Aorta (tissue), 5 donors: Measurements from ENCODE around the gene TUT4. TPM values are rescaled to one million over a fixed set of nuclear protein-coding genes. Genes with fewer than 3 reads are reported as not detected.

ENCODE experiments used
- ATAC-seq: fragments of 200-7000 bp; cut with Tn5 transposase; one replicate; pipeline ENCODE4 v1.9.1; 2022; ENCODE audit warnings: moderate library complexity; ENCODE audit not compliant: low FRiP score
- DNase-seq, 2 donors: peaks; one replicate each; pipeline ENCODE4 v3.0.0-alpha.2; 2020
- H3K27ac ChIP-seq, 2 donors: one replicate each; pipeline ENCODE4 v1.5.1; 2013; ENCODE audit warnings: low read length in 2 of 2, mild to moderate bottlenecking in 2 of 2, moderate library complexity in 2 of 2, control low read depth in 1 of 2, inconsistent platforms in 1 of 2, low read depth in 1 of 2
- H3K27me3 ChIP-seq, 2 donors: one replicate each; pipeline ENCODE4 v1.6.1; 2013; ENCODE audit warnings: control low read depth in 1 of 2, low read length in 1 of 2, mild to moderate bottlenecking in 1 of 2, moderate library complexity in 1 of 2; ENCODE audit not compliant: insufficient read depth in 2 of 2, control insufficient read depth in 1 of 2
- H3K36me3 ChIP-seq, 2 donors: one replicate each; pipeline ENCODE4 v1.6.1; 2013; ENCODE audit warnings: control low read depth in 1 of 2, low read length in 1 of 2, mild to moderate bottlenecking in 1 of 2; ENCODE audit not compliant: insufficient read depth in 2 of 2, control insufficient read depth in 1 of 2
- H3K4me1 ChIP-seq, 2 donors: one replicate each; pipeline ENCODE4 v1.6.1; 2013; ENCODE audit warnings: low read length in 2 of 2, control low read depth in 1 of 2, mild to moderate bottlenecking in 1 of 2, moderate library complexity in 1 of 2; ENCODE audit not compliant: insufficient read depth in 2 of 2, control insufficient read depth in 1 of 2
- H3K4me3 ChIP-seq, 2 donors: one replicate each; pipeline ENCODE4 v1.5.1; 2013; ENCODE audit warnings: low read length in 2 of 2, control low read depth in 1 of 2, mild to moderate bottlenecking in 1 of 2
- H3K9me3 ChIP-seq: one replicate; pipeline ENCODE4 v1.6.1; 2013; ENCODE audit warnings: mild to moderate bottlenecking, low read length; ENCODE audit not compliant: control insufficient read depth
- WGBS, 2 donors: extraction: QIAGEN DNeasy Blood & Tissue Kit; methylation state at CpG; one replicate each; pipeline ENCODE4 v1.1.7; 2013; 5-methylcytosine and 5-hydroxymethylcytosine counted together
- intact Hi-C, 2 donors: fragments of 100-400 bp; cut with DNase I; formaldehyde crosslinking; loops; one replicate each; pipeline versions ENCODE4 v1.14.2 to v1.15.0; 2022
- polyA plus RNA-seq, 2 donors: library from polyadenylated mRNA; stranded (reverse); fragments of 200-250 nt; gene quantifications; one replicate each; pipeline ENCODE4 v1.2.3, GENCODE V29; 2013
- total RNA-seq, 2 donors: library from RNA; stranded (reverse); fragmentation: NEBNext Ultra II Directional; extraction: Animal tissue kit (Norgen Biotek cat#: 25700); gene quantifications; one replicate each; pipeline ENCODE4 v1.2.1, GENCODE V29; 2021
- donor health status: healthy with polysubstance abuse.
- donor health status: Bipolar disorder and iron deficiency.
- donor health status: DM: no; HTN: no; CAD: no.
- donor health status: DM: no; HTN: no; CAD: no.
- donor health status: DM: yes; HTN: yes; CAD: no.

The TUT4 gene
- total and polyA plus RNA-seq, 4 donors, result 6.3 to 71.5 (median 35.3) TPM

DNA sequence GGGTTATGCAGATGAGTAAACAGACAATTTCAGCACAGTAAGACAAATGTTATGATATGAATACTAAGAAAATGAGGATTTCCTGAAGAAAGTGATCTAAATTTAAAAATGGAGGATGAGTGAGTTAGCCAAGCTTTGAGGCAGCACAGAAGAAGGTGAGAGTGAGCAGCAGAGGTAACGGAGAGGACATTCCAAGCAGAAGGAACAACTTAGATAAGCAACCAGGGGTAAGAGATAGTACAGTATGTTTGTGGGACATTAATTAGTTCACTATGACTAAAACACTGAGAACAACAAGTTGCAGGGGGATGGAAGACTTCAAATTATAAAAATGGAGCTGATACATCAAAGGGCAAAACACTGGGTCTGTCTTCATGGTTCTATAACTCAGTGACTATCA is 125.7 kb downstream of the TUT4 start:
- no peaks in the 10 kb centered on the region for H3K9me3 ChIP-seq
- peaks cover 3 to 5% of the 10 kb centered on the region in 2 donors for H3K36me3 ChIP-seq
- H3K4me1 ChIP-seq, result no peaks in the 10 kb centered on the region
- intact Hi-C loops, result no loop called here
- H3K4me3 ChIP-seq, result no peak overlapping the region
- ATAC-seq (no peak), DNase-seq (no peak)
- H3K27ac ChIP-seq, result no peak overlapping the region
- 92 to 93% methylated on average over 1 of the region's 1 CpG for WGBS, 2 donors
- H3K27me3 ChIP-seq, result no peaks in the 10 kb centered on the region

DNA sequence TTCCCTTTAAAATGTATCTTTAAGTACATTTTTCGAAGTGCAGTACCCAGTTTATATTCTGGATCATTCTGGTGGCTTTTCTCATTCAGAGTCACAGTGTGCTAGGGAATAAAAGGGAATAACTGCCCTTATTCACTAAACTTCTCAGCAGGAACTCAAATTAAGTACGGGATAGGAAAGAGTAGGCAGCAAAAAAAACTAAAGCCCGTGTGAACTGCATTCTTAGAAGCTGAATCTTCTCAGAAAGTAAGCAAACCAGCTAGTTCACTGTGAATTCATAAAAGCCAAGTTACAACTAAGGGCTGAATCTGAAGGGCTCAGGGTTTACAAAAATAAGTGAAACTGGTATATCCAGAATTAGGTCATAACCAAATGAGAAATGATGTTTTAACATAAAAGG is 126.5 kb downstream of the TUT4 start:
- Histone ChIP-seq H3K4me1 (no peaks in the 10 kb centered on the region), H3K27me3 (no peaks in the 10 kb centered on the region), H3K9me3 (no peaks in the 10 kb centered on the region), H3K4me3 (no peak overlapping the region), H3K36me3 (peaks cover 3 to 5% of the 10 kb centered on the region in 2 donors), H3K27ac (peak overlapping the region in 1 of 2 donors; percentile 57)
- intact Hi-C loops, result no loop called here
- no peak for DNase-seq
- 31 to 32% methylated on average over 3 of the region's 3 CpGs for WGBS, 2 donors
- ATAC-seq, result no peak

DNA sequence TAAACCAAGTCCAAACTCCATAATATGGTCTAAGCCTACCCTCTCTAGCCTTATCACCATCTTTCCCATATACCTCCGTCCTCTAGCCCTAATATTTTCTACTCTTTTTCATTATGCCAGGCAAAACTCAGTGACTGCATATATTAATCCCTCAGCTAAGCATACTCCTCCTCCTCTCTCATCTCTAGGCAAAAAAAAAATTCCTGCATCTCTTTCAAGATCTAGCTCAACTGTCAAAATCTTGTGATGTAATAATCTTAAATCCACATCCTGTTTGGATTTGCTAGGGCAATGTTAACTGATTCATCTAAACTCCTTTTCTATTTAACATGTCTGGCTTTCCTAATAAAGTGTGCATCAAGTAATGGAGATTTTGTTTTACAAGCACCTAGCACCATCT is 128.1 kb downstream of the TUT4 start:
- Histone ChIP-seq H3K27ac (no peak overlapping the region), H3K4me1 (no peaks in the 10 kb centered on the region), H3K27me3 (no peaks in the 10 kb centered on the region), H3K36me3 (peaks cover 1 to 3% of the 10 kb centered on the region in 2 donors), H3K4me3 (no peak overlapping the region), H3K9me3 (no peaks in the 10 kb centered on the region)
- WGBS, 2 donors, result 88 to 91% methylated on average over 1 of the region's 1 CpG
- intact Hi-C loops, result no loop called here
- no peak for DNase-seq
- ATAC-seq, result no peak

DNA sequence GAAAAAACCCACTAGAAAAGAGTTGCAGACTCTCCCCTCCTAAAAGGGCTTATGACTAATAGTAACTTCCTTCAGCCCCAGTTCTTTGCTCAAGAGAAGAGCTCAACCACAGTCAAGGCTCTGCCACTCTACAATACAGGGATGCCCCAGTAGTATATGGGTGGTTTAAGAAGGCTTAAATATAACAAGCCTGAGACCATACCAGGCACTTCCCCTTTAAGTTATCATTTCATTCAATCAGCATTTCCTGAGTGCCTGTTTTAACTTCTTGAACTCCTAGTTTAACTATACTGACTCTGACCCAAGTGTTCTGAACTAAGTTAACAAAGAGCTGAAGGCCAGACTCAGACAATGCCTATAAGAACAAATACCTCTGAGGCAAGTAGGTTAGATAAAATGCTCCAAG is 128.7 kb downstream of the TUT4 start:
- ATAC-seq, result no peak
- Histone ChIP-seq H3K27me3 (no peaks in the 10 kb centered on the region), H3K4me1 (no peaks in the 10 kb centered on the region), H3K9me3 (no peaks in the 10 kb centered on the region), H3K36me3 (peaks cover 1 to 3% of the 10 kb centered on the region in 2 donors), H3K4me3 (no peak overlapping the region), H3K27ac (no peak overlapping the region)
- intact Hi-C loops, result no loop called here
- no peak for DNase-seq

DNA sequence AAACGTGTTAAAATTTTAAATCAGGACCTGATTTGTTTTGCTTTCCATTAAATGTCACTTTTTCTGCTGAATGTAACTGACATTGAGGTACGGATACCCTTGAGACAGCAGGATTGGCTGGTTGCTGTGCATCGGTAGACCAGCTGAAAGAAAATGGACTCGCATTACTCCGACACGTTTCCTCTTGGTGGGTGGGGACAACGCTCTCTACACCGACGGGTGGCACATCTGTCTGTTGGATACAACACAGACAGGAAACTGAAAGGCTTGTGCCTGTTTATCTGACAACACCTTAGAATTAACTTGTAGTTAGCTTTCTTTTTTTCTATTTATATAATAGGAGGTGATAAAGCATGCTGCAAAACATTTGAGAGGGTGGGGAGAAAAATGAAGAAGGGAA is 129.1 kb downstream of the TUT4 start:
- no peaks in the 10 kb centered on the region for H3K9me3 ChIP-seq
- no peak for DNase-seq
- H3K4me1 ChIP-seq, result no peaks in the 10 kb centered on the region
- ATAC-seq, result no peak
- no peak overlapping the region for H3K27ac ChIP-seq
- intact Hi-C loops, result no loop called here
- 68 to 71% methylated on average over 9 of the region's 9 CpGs for WGBS, 2 donors
- H3K36me3 ChIP-seq, result peaks cover 1 to 3% of the 10 kb centered on the region in 2 donors
- H3K27me3 ChIP-seq, result no peaks in the 10 kb centered on the region
- H3K4me3 ChIP-seq, result no peak overlapping the region

DNA sequence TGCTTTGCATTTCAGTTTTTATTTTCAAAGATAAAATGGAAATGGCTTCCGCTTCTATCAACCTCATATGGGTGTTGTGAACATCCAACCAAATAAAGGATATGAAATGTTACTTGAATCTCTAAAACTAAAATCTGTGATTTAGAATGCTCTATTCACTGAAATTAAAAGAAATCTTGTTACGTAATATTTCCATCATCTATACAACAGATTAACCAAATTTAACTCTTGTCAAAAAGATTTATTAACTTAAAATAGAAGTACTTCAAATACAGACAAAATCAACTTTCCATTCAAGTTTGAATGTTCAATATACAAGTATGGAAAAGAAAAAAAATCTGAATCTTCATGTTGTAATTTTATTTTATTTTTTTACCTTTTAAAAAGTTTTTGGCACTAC is 129.8 kb downstream of the TUT4 start:
- H3K9me3 ChIP-seq, result no peaks in the 10 kb centered on the region
- WGBS, 2 donors, result 96 to 97% methylated on average over 2 of the region's 2 CpGs
- H3K36me3 ChIP-seq, result peaks cover 1 to 3% of the 10 kb centered on the region in 2 donors
- no peaks in the 10 kb centered on the region for H3K27me3 ChIP-seq
- H3K27ac ChIP-seq, result no peak overlapping the region
- intact Hi-C loops, result no loop called here
- no peaks in the 10 kb centered on the region for H3K4me1 ChIP-seq
- DNase-seq (no peak), ATAC-seq (no peak)
- no peak overlapping the region for H3K4me3 ChIP-seq

DNA sequence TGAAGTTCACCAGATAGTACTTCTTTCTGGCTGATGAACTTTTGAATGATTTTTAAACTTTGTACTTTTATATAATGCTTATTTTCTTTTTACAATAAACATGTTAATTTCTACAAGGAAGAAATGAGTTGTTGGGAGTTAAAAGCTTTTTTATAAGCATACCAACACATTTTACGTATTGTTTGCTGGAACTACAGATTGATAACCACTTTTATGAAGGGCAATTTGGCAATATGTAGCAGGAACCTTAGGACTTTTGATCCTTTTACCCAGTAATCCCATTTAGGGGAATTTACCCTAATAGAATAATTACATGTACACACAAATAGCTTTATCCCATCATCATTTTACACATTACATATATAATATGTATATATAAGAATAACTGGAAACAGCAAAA is 132.2 kb downstream of the TUT4 start:
- 87 to 90% methylated on average over 1 of the region's 1 CpG for WGBS, 2 donors
- no peak for DNase-seq
- Histone ChIP-seq H3K9me3 (no peaks in the 10 kb centered on the region), H3K36me3 (peaks cover 1 to 3% of the 10 kb centered on the region in 2 donors), H3K4me1 (no peaks in the 10 kb centered on the region), H3K27me3 (no peaks in the 10 kb centered on the region), H3K27ac (no peak overlapping the region), H3K4me3 (no peak overlapping the region)
- no peak for ATAC-seq
- intact Hi-C loops, result no loop called here

DNA sequence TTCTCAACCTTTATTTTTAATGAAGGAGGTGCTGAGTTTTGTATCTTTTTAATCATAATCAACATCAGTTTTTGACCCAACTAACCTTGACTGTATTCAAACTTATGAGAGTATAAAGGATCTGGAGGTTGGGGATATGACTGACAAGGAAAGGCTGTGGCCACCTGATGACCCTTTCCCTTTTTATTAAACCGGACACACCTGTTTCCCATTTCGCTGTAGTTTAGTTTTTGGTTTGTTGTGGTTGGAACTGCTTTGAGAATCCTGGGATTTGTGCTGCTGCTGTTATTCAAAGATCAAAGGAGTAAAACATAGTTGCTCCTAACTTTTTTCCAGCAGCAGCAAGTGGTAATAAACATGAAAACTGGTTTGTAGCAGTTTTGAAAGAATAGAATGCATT is 136.1 kb downstream of the TUT4 start:
- no peak overlapping the region for H3K4me3 ChIP-seq
- WGBS, 2 donors, result 90 to 91% methylated on average over 2 of the region's 2 CpGs
- H3K27ac ChIP-seq, result no peak overlapping the region
- H3K27me3 ChIP-seq, result no peaks in the 10 kb centered on the region
- H3K4me1 ChIP-seq, result no peaks in the 10 kb centered on the region
- H3K9me3 ChIP-seq, result no peaks in the 10 kb centered on the region
- intact Hi-C loops, result no loop called here
- DNase-seq (no peak), ATAC-seq (no peak)
- H3K36me3 ChIP-seq, result peaks cover 6 to 9% of the 10 kb centered on the region in 2 donors

DNA sequence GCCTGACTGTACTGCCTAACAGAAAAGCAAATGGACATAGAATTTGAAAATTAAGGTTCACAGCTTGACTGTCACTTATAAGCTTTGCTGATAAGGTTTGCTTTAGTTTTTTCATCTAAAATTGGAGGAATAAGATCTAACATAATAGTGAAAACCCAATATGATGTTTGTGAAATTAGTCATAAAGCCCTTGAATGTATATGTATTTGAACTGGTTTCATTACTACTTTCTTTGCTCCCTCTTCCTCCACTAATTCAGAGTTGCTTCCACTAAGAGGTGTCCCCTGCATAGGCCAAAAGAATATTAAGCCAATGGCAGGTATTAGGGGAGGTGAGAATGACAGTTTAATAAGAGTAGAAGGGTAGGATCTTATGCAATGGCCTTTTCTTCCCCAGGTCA is 137.9 kb downstream of the TUT4 start:
- intact Hi-C loops, result no loop called here
- Histone ChIP-seq H3K4me3 (no peak overlapping the region), H3K9me3 (no peaks in the 10 kb centered on the region), H3K27ac (no peak overlapping the region), H3K36me3 (peaks cover 10 to 11% of the 10 kb centered on the region in 2 donors), H3K27me3 (no peaks in the 10 kb centered on the region), H3K4me1 (no peaks in the 10 kb centered on the region)
- no peak for DNase-seq
- no peak for ATAC-seq
